ENCODE results near the gene KRTAP5-3. TPM values are rescaled to one million over a fixed set of nuclear protein-coding genes. Genes with fewer than 3 reads are reported as not detected.
A peak's percentile ranks its signal among the peaks of the same experiment; 100 is the strongest.

KRTAP5-3 gene
- total and polyA plus RNA-seq, 2 donors (not counting 3 experiments of a cell fraction or from before 2014, with no cell fraction given), result not detected

GRCh38 chr11:1574238-1574932 lies 33.9 kb downstream of the KRTAP5-3 start:
- H3K4me2 ChIP-seq (ENCODE audit: insufficient read depth, low read length), result peak overlapping the region; percentile 22
- H3K79me2 ChIP-seq (ENCODE audit: control insufficient read depth, insufficient read depth, low read length), result no peaks in the 10 kb centered on the region
- POLR2A ChIA-PET, result interaction anchor here (0.6 kb wide), 1 partner anchor 10 kb away, joined by 13 read pairs; the partner anchor contains the start of gene KRTAP5-1
- H3K4me1 ChIP-seq (ENCODE audit: control insufficient read depth, extremely low read depth, insufficient read depth, low read length), result peaks cover 5% of the 10 kb centered on the region
- H3K9ac ChIP-seq (replicated peaks; ENCODE audit: extremely low read depth, insufficient read depth, low read length), result no peak overlapping the region
- no peak overlapping the region for H2AFZ ChIP-seq (ENCODE audit: low read depth, low read length)
- H3K27ac ChIP-seq (ENCODE audit: insufficient read depth, low read depth, low read length), result no peak overlapping the region
- no peak overlapping the region for H3K4me3 ChIP-seq (replicated peaks in 1 of 3; ENCODE audit: insufficient read depth in 1 of 3, low read depth in 1 of 3, low read length in 3 of 3)
- H3K9me1 ChIP-seq (replicated peaks; ENCODE audit: control insufficient read depth, extremely low read depth, insufficient read depth, low read length), result no peaks in the 10 kb centered on the region
- peak; percentile 40 for DNase-seq (ENCODE audit: low read depth, low spot score)
- BruUV-seq (replicated peaks), result no TSS peak
- no peaks in the 10 kb centered on the region for H3K9me3 ChIP-seq (replicated peaks; ENCODE audit: control insufficient read depth, insufficient read depth, low read length)
- H4K20me1 ChIP-seq (replicated peaks; ENCODE audit: control insufficient read depth, extremely low read depth, insufficient read depth, low read length), result no peaks in the 10 kb centered on the region
- CTCF ChIA-PET, result interaction anchor here (0.5 to 7.6 kb wide), 55 partner anchors 10 to 520 kb away, joined by 3 to 313 read pairs (median 4); partner anchors contain the start of genes KRTAP5-1, KRTAP5-2 and KRTAP5-4
- dilution Hi-C loops (cut with MboI; ENCODE audit: extremely low pct_ligation_motif_present, low sequenced_read_pairs) (no loop called here), intact Hi-C loops (cut with micrococcal nuclease) (loop anchor here (1.0 to 10.0 kb wide), 6 partner anchors 28 to 372 kb away; partner anchors contain the start of gene TOLLIP)
- FAIRE-seq, result peak; percentile 71
- H3K27me3 ChIP-seq (ENCODE audit: control insufficient read depth in 2 of 2, insufficient read depth in 2 of 2, low read length in 2 of 2), result peaks cover 10 to 16% of the 10 kb centered on the region in 2 experiments
- no peaks in the 10 kb centered on the region for H3K36me3 ChIP-seq (ENCODE audit: control insufficient read depth in 2 of 2, extremely low read depth in 1 of 2, insufficient read depth in 2 of 2, low read length in 2 of 2)
- TF ChIP-seq CTCF (IDR thresholded peaks at IDR 0.05; ENCODE audit: extremely low read depth in 1 of 2, insufficient read depth in 1 of 2, low read depth in 1 of 2, low read length in 2 of 2) (peak; percentile 70 to 80), JUN (IDR thresholded peaks at IDR 0.05; ENCODE audit: borderline replicate concordance, insufficient read depth, insufficient read length, low read depth) (no peak)

GRCh38 chr11:1573903-1574237 lies 34.4 kb downstream of the KRTAP5-3 start:
- FAIRE-seq (no peak), DNase-seq (ENCODE audit: low read depth, low spot score) (no peak)
- peaks cover 5% of the 10 kb centered on the region for H3K4me1 ChIP-seq (ENCODE audit: control insufficient read depth, extremely low read depth, insufficient read depth, low read length)
- H3K79me2 ChIP-seq (ENCODE audit: control insufficient read depth, insufficient read depth, low read length), result no peaks in the 10 kb centered on the region
- H3K9me3 ChIP-seq (replicated peaks; ENCODE audit: control insufficient read depth, insufficient read depth, low read length), result no peaks in the 10 kb centered on the region
- H3K9ac ChIP-seq (replicated peaks; ENCODE audit: extremely low read depth, insufficient read depth, low read length), result no peak overlapping the region
- H3K27me3 ChIP-seq (ENCODE audit: control insufficient read depth in 2 of 2, insufficient read depth in 2 of 2, low read length in 2 of 2), result peaks cover 10 to 16% of the 10 kb centered on the region in 2 experiments
- TF ChIP-seq FOS (IDR thresholded peaks at IDR 0.05; ENCODE audit: borderline replicate concordance, insufficient read depth, low read length), result no peak
- TF ChIP-seq GATA2 (IDR thresholded peaks at IDR 0.05; ENCODE audit: insufficient read depth, insufficient read length, low read depth, low read length), result no peak
- TF ChIP-seq JUN (IDR thresholded peaks at IDR 0.05; ENCODE audit: borderline replicate concordance, insufficient read depth, insufficient read length, low read depth), result no peak
- TF ChIP-seq EZH2 (IDR thresholded peaks at IDR 0.05; ENCODE audit: borderline replicate concordance, low read depth, low read length, severe bottlenecking), result no peak
- TF ChIP-seq POLR2AphosphoS5 (IDR thresholded peaks at IDR 0.05; ENCODE audit: insufficient read depth, low read depth, low read length), result no peak
- TF ChIP-seq MAX (IDR thresholded peaks at IDR 0.05; ENCODE audit: insufficient read depth, insufficient read length), result no peak
- TF ChIP-seq MYC (IDR thresholded peaks at IDR 0.05; ENCODE audit: low read depth, low read length), result no peak
- TF ChIP-seq POLR2A (IDR thresholded peaks at IDR 0.05; ENCODE audit: low read depth, low read length), result no peak
- TF ChIP-seq CTCF (IDR thresholded peaks at IDR 0.05; ENCODE audit: extremely low read depth in 1 of 2, insufficient read depth in 1 of 2, low read depth in 1 of 2, low read length in 2 of 2), result no peak
- CTCF ChIA-PET, result interaction anchor here (1.0 to 7.6 kb wide), 14 partner anchors 8 to 373 kb away, joined by 3 to 313 read pairs (median 12); no protein-coding TSS in a partner anchor
- dilution Hi-C loops (cut with MboI; ENCODE audit: extremely low pct_ligation_motif_present, low sequenced_read_pairs) (no loop called here), intact Hi-C loops (cut with micrococcal nuclease) (loop anchor here (1.0 to 10.0 kb wide), 6 partner anchors 28 to 371 kb away; partner anchors contain the start of gene TOLLIP)
- H3K36me3 ChIP-seq (ENCODE audit: control insufficient read depth in 2 of 2, extremely low read depth in 1 of 2, insufficient read depth in 2 of 2, low read length in 2 of 2), result no peaks in the 10 kb centered on the region
- no peak overlapping the region for H3K4me3 ChIP-seq (replicated peaks in 1 of 3; ENCODE audit: insufficient read depth in 1 of 3, low read depth in 1 of 3, low read length in 3 of 3)
- POLR2A ChIA-PET, result no interaction called here
- no peaks in the 10 kb centered on the region for H4K20me1 ChIP-seq (replicated peaks; ENCODE audit: control insufficient read depth, extremely low read depth, insufficient read depth, low read length)
- H3K9me1 ChIP-seq (replicated peaks; ENCODE audit: control insufficient read depth, extremely low read depth, insufficient read depth, low read length), result no peaks in the 10 kb centered on the region
- H3K27ac ChIP-seq (ENCODE audit: insufficient read depth, low read depth, low read length), result no peak overlapping the region
- H2AFZ ChIP-seq (ENCODE audit: low read depth, low read length), result no peak overlapping the region
- no TSS peak for BruUV-seq (replicated peaks)
- H3K4me2 ChIP-seq (ENCODE audit: insufficient read depth, low read length), result no peak overlapping the region
